IMR-90 (cell line): ENCODE results near the gene ABHD2. TPM values are rescaled to one million over a fixed set of nuclear protein-coding genes. Genes with fewer than 3 reads are reported as not detected.

Experiments
- ATAC-seq: fragments of 200-7000 bp; cut with Tn5 transposase; 2 replicates; pipeline ENCODE4 v1.9.1; 2020; ENCODE audit warnings: low read depth, mild to moderate bottlenecking, moderate library complexity
- BruUV-seq: library from RNA; stranded (reverse); fragments of 400-500 nt; replicated peaks from 2 replicates; lab custom pipeline; 2021; lab: Mats Ljungman, UMichigan
- CTCF ChIA-PET: fragments of 300-600 bp; formaldehyde crosslinking; extraction: SDS; loops from one replicate; lab custom pipeline; 2021; ENCODE audit warnings: antibody characterized with exemption; lab: Yijun Ruan, JAX
- POLR2A ChIA-PET: fragments of 300-600 bp; sonication (Branson Sonifier 250); formaldehyde crosslinking; loops from one replicate; lab custom pipeline; 2022; ENCODE audit warnings: antibody characterized with exemption; ENCODE audit not compliant: unreplicated experiment; lab: Charles Lee
- DNase-seq: peaks from one replicate; pipeline ENCODE4 v3.0.0; 2013
- H2AFZ ChIP-seq: replicated peaks from 2 replicates; pipeline ENCODE3; 2013; ENCODE audit warnings: low read length, mild to moderate bottlenecking; ENCODE audit not compliant: poor library complexity
- H2AK5ac ChIP-seq: 2 replicates; pipeline ENCODE4 v1.6.1; 2013; ENCODE audit warnings: low read depth, low read length, inconsistent platforms
- H2AK9ac ChIP-seq: replicated peaks from 2 replicates; pipeline ENCODE3; 2013; ENCODE audit warnings: mild to moderate bottlenecking, low read depth, low read length, moderate library complexity; ENCODE audit not compliant: poor library complexity
- H2BK120ac ChIP-seq: 2 replicates; pipeline ENCODE4 v1.6.1; 2013; ENCODE audit warnings: low read depth, low read length, inconsistent platforms
- H2BK15ac ChIP-seq: 3 replicates; pipeline ENCODE4 v1.6.1; 2013; ENCODE audit warnings: low read depth, low read length, inconsistent platforms
- H2BK20ac ChIP-seq: 2 replicates; pipeline ENCODE4 v1.6.1; 2013; ENCODE audit warnings: low read depth, mild to moderate bottlenecking, inconsistent platforms, low read length, moderate library complexity
- H2BK5ac ChIP-seq: 2 replicates; pipeline ENCODE4 v1.6.1; 2013; ENCODE audit warnings: mild to moderate bottlenecking, low read depth, low read length, inconsistent platforms; ENCODE audit not compliant: poor library complexity, severe bottlenecking
- H3K14ac ChIP-seq: replicated peaks from 2 replicates; pipeline ENCODE4 v1.6.1; 2013; ENCODE audit warnings: low read depth, low read length, inconsistent platforms
- H3K18ac ChIP-seq: 2 replicates; pipeline ENCODE4 v1.6.1; 2013; ENCODE audit warnings: low read depth, low read length, control low read depth
- H3K23ac ChIP-seq: 2 replicates; pipeline ENCODE4 v1.6.1; 2013; ENCODE audit warnings: low read depth, low read length, inconsistent platforms
- H3K27ac ChIP-seq: 2 replicates; pipeline ENCODE4 v1.5.1; 2013; ENCODE audit warnings: mild to moderate bottlenecking, control low read depth, low read length; ENCODE audit not compliant: insufficient read depth
- H3K27me3 ChIP-seq: 2 replicates; pipeline ENCODE4 v1.6.1; 2013; ENCODE audit warnings: low read length; ENCODE audit not compliant: control insufficient read depth, insufficient read depth
- H3K36me3 ChIP-seq: 2 replicates; pipeline ENCODE4 v1.6.1; 2013; ENCODE audit warnings: low read length, mixed read lengths; ENCODE audit not compliant: control insufficient read depth, insufficient read depth
- H3K4ac ChIP-seq: 2 replicates; pipeline ENCODE4 v1.6.1; 2013; ENCODE audit warnings: low read depth, low read length, inconsistent platforms
- H3K4me1 ChIP-seq: 2 replicates; pipeline ENCODE4 v1.6.1; 2013; ENCODE audit warnings: low read length, mixed read lengths; ENCODE audit not compliant: control insufficient read depth, insufficient read depth
- H3K4me2 ChIP-seq: 2 replicates; pipeline ENCODE4 v1.6.1; 2013; ENCODE audit warnings: low read depth, mild to moderate bottlenecking, control low read depth, low read length, moderate library complexity
- H3K4me3 ChIP-seq: 2 replicates; pipeline ENCODE4 v1.5.1; 2013; ENCODE audit warnings: low read depth, mild to moderate bottlenecking, control low read depth, low read length, moderate library complexity; ENCODE audit not compliant: insufficient read depth
- H3K56ac ChIP-seq: 2 replicates; pipeline ENCODE4 v1.6.1; 2013; ENCODE audit warnings: low read length, inconsistent platforms; ENCODE audit not compliant: insufficient read depth; ENCODE audit errors: extremely low read depth
- H3K79me1 ChIP-seq, 2 experiments: 2 replicates each; pipeline ENCODE4 v1.6.1; 2013; ENCODE audit warnings: low read length in 2 of 2, inconsistent platforms in 1 of 2, low read depth in 1 of 2
- H3K9ac ChIP-seq: 2 replicates; pipeline ENCODE4 v1.6.1; 2013; ENCODE audit warnings: low read depth, low read length, control low read depth
- H3K9me1 ChIP-seq: 2 replicates; pipeline ENCODE4 v1.6.1; 2013; ENCODE audit warnings: low read length, inconsistent platforms; ENCODE audit not compliant: insufficient read depth
- H3K9me3 ChIP-seq: 2 replicates; pipeline ENCODE4 v1.6.1; 2013; ENCODE audit warnings: low read length; ENCODE audit not compliant: control insufficient read depth, insufficient read depth
- H4K20me1 ChIP-seq: 2 replicates; pipeline ENCODE4 v1.6.1; 2013; ENCODE audit warnings: low read length, inconsistent platforms; ENCODE audit not compliant: insufficient read depth
- H4K5ac ChIP-seq: 2 replicates; pipeline ENCODE4 v1.6.1; 2013; ENCODE audit warnings: mild to moderate bottlenecking, low read depth, low read length, control low read depth
- H4K8ac ChIP-seq, 2 experiments: 2 replicates each; pipeline ENCODE4 v1.6.1; 2013; ENCODE audit warnings: low read depth in 2 of 2, low read length in 2 of 2, control low read depth in 1 of 2, inconsistent platforms in 1 of 2
- H4K91ac ChIP-seq: 2 replicates; pipeline ENCODE4 v1.6.1; 2013; ENCODE audit warnings: low read depth, low read length, inconsistent platforms; ENCODE audit not compliant: insufficient read depth
- BHLHE40 ChIP-seq: fragments of 150-350 bp; IDR thresholded peaks from 2 replicates; pipeline ENCODE4 v1.6.1; 2016; ENCODE audit warnings: mild to moderate bottlenecking, low read depth, low read length
- CHD1 ChIP-seq: IDR thresholded peaks from 2 replicates; pipeline ENCODE4 v1.6.1; 2012; ENCODE audit warnings: low read depth, low read length, improper control_type of control experiment
- CTCF ChIP-seq: conservative IDR thresholded peaks from 2 replicates; pipeline ENCODE4 v1.5.1; 2012; ENCODE audit warnings: mild to moderate bottlenecking, low read depth, low read length, improper control_type of control experiment
- ELK1 ChIP-seq: fragments of 150-350 bp; IDR thresholded peaks from 2 replicates; pipeline ENCODE4 v1.6.1; 2016; ENCODE audit warnings: low read depth, mild to moderate bottlenecking, low read length, moderate library complexity, borderline replicate concordance
- FOS ChIP-seq: fragments of 150-350 bp; IDR thresholded peaks from 2 replicates; pipeline ENCODE4 v1.6.1; 2016; ENCODE audit warnings: low read depth, low read length
- MAFK ChIP-seq: IDR thresholded peaks from 2 replicates; pipeline ENCODE4 v1.6.1; 2012; ENCODE audit warnings: low read depth, low read length, improper control_type of control experiment
- MAZ ChIP-seq: IDR thresholded peaks from 2 replicates; pipeline ENCODE4 v1.6.1; 2012; ENCODE audit warnings: low read depth, mild to moderate bottlenecking, low read length, improper control_type of control experiment, moderate library complexity, borderline replicate concordance
- NFE2L2 ChIP-seq: fragments of 150-350 bp; IDR thresholded peaks from 2 replicates; pipeline ENCODE4 v1.6.1; 2016; ENCODE audit warnings: low read depth, mild to moderate bottlenecking, low read length
- POLR2A ChIP-seq: IDR thresholded peaks from 2 replicates; pipeline ENCODE4 v1.6.1; 2012; ENCODE audit warnings: mild to moderate bottlenecking, low read depth, low read length
- RAD21 ChIP-seq: IDR thresholded peaks from 2 replicates; pipeline ENCODE4 v1.6.1; 2012; ENCODE audit warnings: low read length, improper control_type of control experiment
- RCOR1 ChIP-seq: IDR thresholded peaks from 2 replicates; pipeline ENCODE4 v1.6.1; 2012; ENCODE audit warnings: mild to moderate bottlenecking, low read length, improper control_type of control experiment; ENCODE audit not compliant: insufficient replicate concordance
- USF2 ChIP-seq: fragments of 150-350 bp; IDR thresholded peaks from 2 replicates; pipeline ENCODE4 v1.6.1; 2017; ENCODE audit warnings: mild to moderate bottlenecking, antibody characterized with exemption, low read length, low read depth
- dilution Hi-C: fragments of 300-500 bp; cut with HindIII; formaldehyde crosslinking; loops from one replicate; pipeline ENCODE4 v1.14.3; 2018; ENCODE audit warnings: low sequenced_read_pairs; ENCODE audit not compliant: unreplicated experiment
- in situ Hi-C: fragments of 300-500 bp; cut with MboI; formaldehyde crosslinking; loops from 3 replicates; pipeline ENCODE4 v1.14.3; 2019; ENCODE audit warnings: low sequenced_read_pairs, inconsistent platforms, mixed read lengths
- intact Hi-C: fragments of 100-400 bp; cut with micrococcal nuclease; formaldehyde crosslinking; loops from 2 replicates; pipeline ENCODE4 v1.10.0; 2022
- polyA plus RNA-seq, 3 experiments: library from polyadenylated mRNA; depleted of rRNA; stranded (reverse); fragments of >200 nt; gene quantifications; 2 replicates each; pipeline ENCODE4 v1.2.3, GENCODE V29; 2012; ENCODE audit warnings: low replicate concordance in 1 of 3
- total RNA-seq: library from RNA; depleted of rRNA; stranded (reverse); fragments of >200 nt; gene quantifications from 2 replicates; pipeline ENCODE4 v1.2.3, GENCODE V29; 2012

ABHD2 gene
- total and polyA plus RNA-seq, 2 of the 4 experiments (the other 2 are of a cell fraction) = 31.2 to 62.9 TPM

GRCh38 chr15:89208256-89208655, 120.0 kb downstream of the ABHD2 start:
- Histone ChIP-seq H3K9me3 (no peaks in the 10 kb centered on the region), H4K91ac (no peak overlapping the region), H3K27ac (no peak overlapping the region), H4K5ac (no peak overlapping the region), H3K14ac (no peak overlapping the region), H3K4me2 (no peak overlapping the region), H3K79me1 (no peaks in the 10 kb centered on the region), H4K20me1 (no peaks in the 10 kb centered on the region), H3K4ac (no peak overlapping the region), H3K23ac (no peak overlapping the region), H2BK15ac (no peak overlapping the region), H4K8ac (no peak overlapping the region), H3K36me3 (no peaks in the 10 kb centered on the region), H3K9ac (no peak overlapping the region), H2AK9ac (no peak overlapping the region), H2BK120ac (no peak overlapping the region), H2BK5ac (no peak overlapping the region), H3K4me3 (no peak overlapping the region), H3K56ac (no peak overlapping the region), H3K4me1 (no peaks in the 10 kb centered on the region; the same call in 1 of the 2 replicates), H3K18ac (no peak overlapping the region), H2BK20ac (no peak overlapping the region), H3K9me1 (no peaks in the 10 kb centered on the region; the same call in 1 of the 2 replicates), H2AK5ac (no peak overlapping the region), H2AFZ (no peak overlapping the region), H3K27me3 (no peaks in the 10 kb centered on the region; the same call in 1 of the 2 replicates)
- BruUV-seq = no TSS peak
- TF ChIP-seq POLR2A (no peak), RCOR1 (no peak), ELK1 (no peak), MAFK (no peak), BHLHE40 (no peak), RAD21 (no peak), CHD1 (no peak), NFE2L2 (no peak), MAZ (no peak), USF2 (no peak), FOS (no peak), CTCF (no peak)
- ChIA-PET POLR2A (no interaction called here), CTCF (interaction anchor here (1.2 to 2.2 kb wide), 3 partner anchors 18 to 78 kb away, joined by 3 to 13 read pairs (median 5); partner anchors contain the start of gene FANCI)
- dilution Hi-C loops = no loop called here
- DNase-seq = no peak
- intact Hi-C loops = no loop called here
- ATAC-seq = no peak
- in situ Hi-C loops = no loop called here
